ENCODE measurements around the gene AKAP12.

- TF ChIP-seq CTCF (IDR thresholded peaks at IDR 0.05) = no peak
- no peak for TF ChIP-seq EZH2 (IDR thresholded peaks at IDR 0.05)
Measured at GRCh38 chr6:151275121-151275520, 35.4 kb downstream of the AKAP12 start.
